AG04449 (cell line): ENCODE data around the gene NRCAM.

Source experiments
- CTCF ChIA-PET: fragments of 350-600 bp; formaldehyde crosslinking; extraction: SDS; loops from one replicate; lab custom pipeline; 2021; ENCODE audit warnings: antibody characterized with exemption; lab: Yijun Ruan, JAX
- POLR2A ChIA-PET: fragments of 400-600, 350-600 bp; formaldehyde crosslinking; extraction: SDS; loops from one replicate; lab custom pipeline; 2020; ENCODE audit warnings: antibody characterized with exemption, inconsistent platforms; lab: Yijun Ruan, JAX
- DNase-seq: peaks from one replicate; pipeline ENCODE4 v3.0.0-alpha.2; 2010; ENCODE audit warnings: low read depth, low spot score
- H3K4me3 ChIP-seq: 2 replicates; pipeline ENCODE4 v1.5.1; 2011; ENCODE audit warnings: low read depth, mild to moderate bottlenecking, control low read depth, low read length
- CTCF ChIP-seq: IDR thresholded peaks from one replicate; pipeline ENCODE4 v1.5.1; 2011; ENCODE audit warnings: mild to moderate bottlenecking, moderate library complexity, low read length, control low read depth, inconsistent platforms; ENCODE audit not compliant: insufficient read depth; ENCODE audit errors: missing control alignments

NRCAM gene

GRCh38 chr7:108211382-108212201, 244.6 kb downstream of the NRCAM start:
- H3K4me3 ChIP-seq, result no peak overlapping the region
- ChIA-PET CTCF (interaction anchor here (0.6 to 1.2 kb wide), 2 partner anchors 18 to 220 kb away, joined by 3 to 4 read pairs; no protein-coding TSS in a partner anchor), POLR2A (no interaction called here)
- no peak for TF ChIP-seq CTCF
- DNase-seq, result no peak

GRCh38 chr7:108210796-108211195, 245.4 kb downstream of the NRCAM start:
- CTCF ChIA-PET, result interaction anchor here (0.6 to 1.2 kb wide), 3 partner anchors 12 to 287 kb away, joined by 3 to 5 read pairs (median 4); no protein-coding TSS in a partner anchor
- no peak for TF ChIP-seq CTCF
- no peak overlapping the region for H3K4me3 ChIP-seq
- POLR2A ChIA-PET, result no interaction called here
- no peak for DNase-seq

GRCh38 chr7:108205311-108205710, 250.9 kb downstream of the NRCAM start:
- POLR2A ChIA-PET, result no interaction called here
- no peak for DNase-seq
- H3K4me3 ChIP-seq, result no peak overlapping the region
- CTCF ChIA-PET, result no interaction called here
- no peak for TF ChIP-seq CTCF

- ChIA-PET POLR2A (no interaction called here), CTCF (no interaction called here)
- no peak for TF ChIP-seq CTCF
- no peak for DNase-seq
- H3K4me3 ChIP-seq, result no peak overlapping the region
Measured at GRCh38 chr7:108204281-108204796, 251.9 kb downstream of the NRCAM start.

- POLR2A ChIA-PET, result interaction anchor here (0.7 kb wide), 1 partner anchor 237 kb away, joined by 4 read pairs; no protein-coding TSS in a partner anchor
- no peak for TF ChIP-seq CTCF
- no peak overlapping the region for H3K4me3 ChIP-seq
- CTCF ChIA-PET, result no interaction called here
- DNase-seq, result no peak
Measured at GRCh38 chr7:108203537-108203936, 252.7 kb downstream of the NRCAM start.

GRCh38 chr7:108202743-108203142, 253.5 kb downstream of the NRCAM start:
- H3K4me3 ChIP-seq, result no peak overlapping the region
- no peak for TF ChIP-seq CTCF
- ChIA-PET POLR2A (no interaction called here), CTCF (no interaction called here)
- DNase-seq, result no peak
